Osteocyte (in vitro differentiated cells): ENCODE results near the gene MKI67. TPM values are rescaled to one million over a fixed set of nuclear protein-coding genes. Genes with fewer than 3 reads are reported as not detected.

Source experiments
- DNase-seq: peaks from one replicate; pipeline ENCODE4 v3.0.0; 2021; ENCODE audit warnings: mixed read lengths; ENCODE audit not compliant: unreplicated experiment; ENCODE audit errors: extremely low spot score
- H3K27ac Mint-ChIP-seq: one replicate; pipeline ENCODE4 v1.8.0; 2021; ENCODE audit warnings: mild to moderate bottlenecking, mixed read lengths; ENCODE audit not compliant: unreplicated experiment
- H3K27me3 Mint-ChIP-seq: one replicate; pipeline ENCODE4 v1.8.0; 2021; ENCODE audit warnings: mixed read lengths; ENCODE audit not compliant: unreplicated experiment
- H3K36me3 Mint-ChIP-seq: one replicate; pipeline ENCODE4 v1.8.0; 2021; ENCODE audit warnings: mixed read lengths; ENCODE audit not compliant: unreplicated experiment
- H3K4me1 Mint-ChIP-seq: one replicate; pipeline ENCODE4 v1.8.0; 2021; ENCODE audit warnings: mixed read lengths; ENCODE audit not compliant: unreplicated experiment
- H3K4me3 Mint-ChIP-seq: one replicate; pipeline ENCODE4 v1.8.0; 2021; ENCODE audit warnings: mild to moderate bottlenecking, moderate library complexity, mixed read lengths; ENCODE audit not compliant: unreplicated experiment
- H3K9me3 Mint-ChIP-seq: one replicate; pipeline ENCODE4 v1.8.0; 2021; ENCODE audit warnings: mixed read lengths; ENCODE audit not compliant: unreplicated experiment
- total RNA-seq: library from RNA; stranded (reverse); gene quantifications from 2 replicates; pipeline ENCODE4 v1.2.1, GENCODE V29; 2021
- TF ChIP-seq, protein P1 (sequence below): fragments of 200-600 bp; sonication (generic); IDR thresholded peaks from 2 replicates; pipeline ENCODE4 v1.5.0; 2021; ENCODE audit warnings: antibody characterized with exemption, mild to moderate bottlenecking, moderate library complexity

Gene MKI67
- total RNA-seq, 1 donor from 2014 or later: 19.3 TPM

DNA sequence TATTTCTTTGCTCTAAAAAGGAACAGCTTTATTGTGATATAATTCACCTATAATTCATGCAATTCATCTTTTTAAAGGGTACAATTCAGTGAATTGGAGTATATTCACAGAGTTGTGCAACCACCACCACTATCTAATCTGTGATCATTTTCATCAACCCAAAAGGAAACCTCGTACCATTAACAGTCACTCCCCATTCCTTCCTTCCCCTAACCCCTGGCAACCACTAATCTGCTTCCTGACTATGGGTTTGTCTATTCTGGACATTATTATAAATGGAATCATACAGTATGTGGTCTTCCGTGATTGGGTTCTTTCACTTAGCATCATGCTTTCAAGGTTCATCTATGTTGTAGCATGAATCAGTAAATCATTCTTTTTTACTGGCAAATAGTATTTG is 52.3 kb downstream of the MKI67 start:
- H3K27me3 Mint-ChIP-seq: peaks cover 6% of the 10 kb centered on the region
- no peak overlapping the region for H3K4me3 Mint-ChIP-seq
- no peak overlapping the region for H3K27ac Mint-ChIP-seq
- no peaks in the 10 kb centered on the region for H3K36me3 Mint-ChIP-seq
- DNase-seq: no peak
- no peaks in the 10 kb centered on the region for H3K4me1 Mint-ChIP-seq
- H3K9me3 Mint-ChIP-seq: no peaks in the 10 kb centered on the region
- TF ChIP-seq, protein P1, sequence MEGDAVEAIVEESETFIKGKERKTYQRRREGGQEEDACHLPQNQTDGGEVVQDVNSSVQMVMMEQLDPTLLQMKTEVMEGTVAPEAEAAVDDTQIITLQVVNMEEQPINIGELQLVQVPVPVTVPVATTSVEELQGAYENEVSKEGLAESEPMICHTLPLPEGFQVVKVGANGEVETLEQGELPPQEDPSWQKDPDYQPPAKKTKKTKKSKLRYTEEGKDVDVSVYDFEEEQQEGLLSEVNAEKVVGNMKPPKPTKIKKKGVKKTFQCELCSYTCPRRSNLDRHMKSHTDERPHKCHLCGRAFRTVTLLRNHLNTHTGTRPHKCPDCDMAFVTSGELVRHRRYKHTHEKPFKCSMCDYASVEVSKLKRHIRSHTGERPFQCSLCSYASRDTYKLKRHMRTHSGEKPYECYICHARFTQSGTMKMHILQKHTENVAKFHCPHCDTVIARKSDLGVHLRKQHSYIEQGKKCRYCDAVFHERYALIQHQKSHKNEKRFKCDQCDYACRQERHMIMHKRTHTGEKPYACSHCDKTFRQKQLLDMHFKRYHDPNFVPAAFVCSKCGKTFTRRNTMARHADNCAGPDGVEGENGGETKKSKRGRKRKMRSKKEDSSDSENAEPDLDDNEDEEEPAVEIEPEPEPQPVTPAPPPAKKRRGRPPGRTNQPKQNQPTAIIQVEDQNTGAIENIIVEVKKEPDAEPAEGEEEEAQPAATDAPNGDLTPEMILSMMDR: no peak

DNA sequence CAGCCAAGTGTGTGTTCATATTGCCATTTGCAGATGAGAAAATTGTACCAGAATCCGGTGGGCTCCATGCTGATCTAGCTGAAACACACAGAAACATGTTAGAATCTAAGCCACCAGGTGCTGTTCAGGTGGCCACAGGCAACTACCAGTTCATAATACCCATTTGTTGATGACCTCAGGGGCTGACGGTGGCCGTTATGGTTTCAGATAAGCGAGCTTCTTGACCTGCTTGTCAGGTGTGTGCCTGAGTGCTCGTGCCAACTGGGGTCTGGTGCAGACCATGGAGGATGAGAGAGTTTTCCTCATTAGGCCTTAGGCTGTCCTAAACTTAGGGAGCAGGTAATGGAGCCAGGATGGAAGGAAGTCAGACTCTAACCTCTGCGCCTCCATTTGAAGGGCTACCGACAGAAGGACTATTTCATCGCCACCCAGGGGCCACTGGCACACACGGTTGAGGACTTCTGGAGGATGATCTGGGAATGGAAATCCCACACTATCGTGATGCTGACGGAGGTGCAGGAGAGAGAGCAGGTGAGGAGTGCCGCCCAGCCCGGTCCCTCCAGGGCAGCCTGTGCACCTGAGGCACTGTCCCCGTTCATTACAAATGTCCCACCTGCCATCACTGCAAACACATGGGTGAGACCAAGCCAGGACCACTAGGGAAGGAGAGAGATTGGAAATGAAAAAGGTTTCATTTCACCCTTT is 53.1 kb downstream of the MKI67 start:
- no peaks in the 10 kb centered on the region for H3K9me3 Mint-ChIP-seq
- H3K4me1 Mint-ChIP-seq: no peaks in the 10 kb centered on the region
- H3K27me3 Mint-ChIP-seq: peaks cover 6% of the 10 kb centered on the region
- TF ChIP-seq, protein P1: no peak
- no peaks in the 10 kb centered on the region for H3K36me3 Mint-ChIP-seq
- no peak overlapping the region for H3K4me3 Mint-ChIP-seq
- DNase-seq: no peak
- H3K27ac Mint-ChIP-seq: no peak overlapping the region

DNA sequence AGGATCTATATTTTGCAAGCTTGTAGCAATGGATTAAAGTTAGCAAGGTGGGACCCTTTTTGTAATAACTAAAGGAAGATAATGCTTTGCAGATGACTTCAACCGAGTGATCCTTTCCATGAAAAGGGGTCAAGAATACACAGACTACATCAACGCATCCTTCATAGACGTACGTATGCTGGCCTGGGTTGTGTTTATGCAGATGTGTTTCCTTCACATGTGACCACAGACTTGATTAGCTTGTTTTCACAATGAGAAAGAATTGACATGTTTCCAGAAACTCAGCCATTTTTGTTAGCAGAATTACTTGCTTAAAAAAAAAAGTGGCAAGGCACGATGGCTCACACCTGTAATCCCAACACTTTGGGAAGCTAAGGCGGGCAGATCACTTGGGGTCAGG is 54.2 kb downstream of the MKI67 start:
- Mint-ChIP-seq H3K4me3 (no peak overlapping the region), H3K4me1 (no peaks in the 10 kb centered on the region), H3K27me3 (peaks cover 6% of the 10 kb centered on the region), H3K9me3 (no peaks in the 10 kb centered on the region), H3K27ac (no peak overlapping the region), H3K36me3 (no peaks in the 10 kb centered on the region)
- TF ChIP-seq, protein P1: no peak
- no peak for DNase-seq

DNA sequence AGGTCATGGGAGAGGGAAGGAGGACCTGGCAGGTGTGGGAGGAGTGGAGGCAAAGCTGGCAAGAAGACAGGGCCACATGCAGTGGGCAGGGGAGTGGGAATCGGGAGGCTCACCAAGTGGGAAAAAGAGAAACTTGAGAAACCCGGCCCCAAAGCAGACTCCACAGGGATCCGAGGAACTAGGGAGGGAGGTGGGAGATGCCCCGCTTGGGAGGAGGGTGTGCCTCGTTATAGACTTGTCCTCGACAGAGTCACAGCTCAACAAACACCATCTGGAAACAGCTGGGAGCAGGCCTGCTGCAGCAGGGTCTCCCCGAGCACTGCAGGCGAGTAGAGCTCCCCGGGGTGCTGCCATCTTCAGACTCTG is 54.8 kb downstream of the MKI67 start:
- H3K9me3 Mint-ChIP-seq: no peaks in the 10 kb centered on the region
- DNase-seq: no peak
- no peak overlapping the region for H3K4me3 Mint-ChIP-seq
- TF ChIP-seq, protein P1: no peak
- H3K36me3 Mint-ChIP-seq: no peaks in the 10 kb centered on the region
- no peaks in the 10 kb centered on the region for H3K4me1 Mint-ChIP-seq
- peaks cover 4% of the 10 kb centered on the region for H3K27me3 Mint-ChIP-seq
- H3K27ac Mint-ChIP-seq: no peak overlapping the region

DNA sequence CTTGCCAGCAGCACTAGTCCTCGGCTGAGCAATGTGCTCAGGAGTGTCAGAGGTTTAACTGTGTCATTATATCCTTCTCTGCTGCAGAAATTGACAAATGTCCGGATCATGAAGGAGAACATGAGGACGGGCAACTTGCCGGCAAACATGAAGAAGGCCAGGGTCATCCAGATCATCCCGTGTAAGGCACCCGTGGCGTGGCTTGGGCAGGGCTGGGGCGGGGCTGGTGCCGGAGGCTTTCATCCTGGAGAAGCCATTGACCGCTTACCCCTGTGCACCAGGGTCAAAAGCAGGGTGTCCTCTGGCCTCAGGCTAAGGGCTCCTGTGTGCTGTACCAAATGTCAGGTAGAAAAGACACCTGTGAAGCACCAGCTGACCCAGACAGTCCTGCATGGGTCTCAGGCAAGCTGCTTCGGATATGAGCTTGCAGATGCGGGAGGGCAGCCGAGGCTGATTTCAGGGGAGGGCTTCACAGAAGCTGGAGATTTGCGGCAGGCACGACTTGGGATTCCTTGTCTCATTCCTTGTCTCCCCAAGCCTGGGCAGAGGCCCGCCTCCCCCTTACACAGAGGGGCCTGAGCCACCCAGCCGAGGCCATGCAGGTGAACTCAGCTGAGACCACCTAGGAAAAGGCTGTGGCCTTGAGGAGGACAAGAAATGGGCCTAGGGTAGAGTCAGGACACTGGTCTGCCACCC is 55.4 kb downstream of the MKI67 start:
- TF ChIP-seq, protein P1: no peak
- Mint-ChIP-seq H3K4me3 (no peak overlapping the region), H3K4me1 (no peaks in the 10 kb centered on the region), H3K27me3 (peaks cover 2% of the 10 kb centered on the region), H3K27ac (no peak overlapping the region), H3K36me3 (no peaks in the 10 kb centered on the region), H3K9me3 (no peaks in the 10 kb centered on the region)
- DNase-seq: no peak
